IPS-18a (cell line): Measurements from ENCODE around the gene EPB41L3.

Experiments used
- H3K27ac ChIP-seq: one replicate; pipeline ENCODE4 v1.5.1; 2013; ENCODE audit warnings: low read length
- H3K27me3 ChIP-seq: one replicate; pipeline ENCODE4 v1.6.1; 2013; ENCODE audit warnings: mild to moderate bottlenecking, low read length; ENCODE audit not compliant: control insufficient read depth, insufficient read depth
- H3K36me3 ChIP-seq: one replicate; pipeline ENCODE4 v1.6.1; 2013; ENCODE audit warnings: low read depth, low read length; ENCODE audit not compliant: control insufficient read depth
- H3K4me1 ChIP-seq: one replicate; pipeline ENCODE4 v1.6.1; 2013; ENCODE audit warnings: low read depth, low read length; ENCODE audit not compliant: control insufficient read depth
- H3K4me3 ChIP-seq: one replicate; pipeline ENCODE4 v1.5.1; 2013; ENCODE audit warnings: low read length
- H3K9ac ChIP-seq: one replicate; pipeline ENCODE4 v1.6.1; 2013; ENCODE audit warnings: mild to moderate bottlenecking, low read length, moderate library complexity
- H3K9me3 ChIP-seq: one replicate; pipeline ENCODE4 v1.6.1; 2013; ENCODE audit warnings: low read depth, low read length; ENCODE audit not compliant: control insufficient read depth

The EPB41L3 gene

GRCh38 chr18:5421981-5422380, 121.8 kb downstream of the EPB41L3 start:
- H3K27me3 ChIP-seq, result no peaks in the 10 kb centered on the region
- no peak overlapping the region for H3K9ac ChIP-seq
- H3K4me3 ChIP-seq, result no peak overlapping the region
- H3K9me3 ChIP-seq, result no peaks in the 10 kb centered on the region
- no peaks in the 10 kb centered on the region for H3K36me3 ChIP-seq
- H3K4me1 ChIP-seq, result no peaks in the 10 kb centered on the region
- H3K27ac ChIP-seq, result no peak overlapping the region

DNA sequence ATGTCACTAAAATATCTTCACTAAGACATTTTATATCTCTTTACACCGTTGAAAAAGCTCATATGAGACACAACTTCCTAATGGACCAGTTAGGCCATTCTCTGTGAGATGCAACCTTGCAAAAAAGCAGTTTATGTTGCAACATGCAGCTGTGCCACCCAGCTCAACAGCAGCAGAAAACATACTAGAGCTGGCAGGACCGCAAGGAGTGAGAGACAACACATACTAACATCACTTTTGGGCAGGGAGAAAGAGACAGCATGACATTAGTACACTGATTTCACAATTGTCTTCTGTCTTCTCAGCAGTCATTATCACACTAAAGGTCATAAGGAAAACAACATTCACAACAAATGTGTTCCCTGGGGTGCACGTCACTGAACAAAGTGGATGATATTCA, 122.9 kb downstream of the EPB41L3 start:
- H3K9me3 ChIP-seq, result no peaks in the 10 kb centered on the region
- no peak overlapping the region for H3K9ac ChIP-seq
- H3K36me3 ChIP-seq, result no peaks in the 10 kb centered on the region
- H3K27me3 ChIP-seq, result no peaks in the 10 kb centered on the region
- H3K4me3 ChIP-seq, result no peak overlapping the region
- H3K27ac ChIP-seq, result no peak overlapping the region
- H3K4me1 ChIP-seq, result peaks cover 3% of the 10 kb centered on the region

GRCh38 chr18:5419601-5420000, 124.2 kb downstream of the EPB41L3 start:
- Histone ChIP-seq H3K4me3 (no peak overlapping the region), H3K36me3 (no peaks in the 10 kb centered on the region), H3K9me3 (no peaks in the 10 kb centered on the region), H3K27ac (no peak overlapping the region), H3K9ac (no peak overlapping the region), H3K27me3 (no peaks in the 10 kb centered on the region), H3K4me1 (peaks cover 7% of the 10 kb centered on the region)

DNA sequence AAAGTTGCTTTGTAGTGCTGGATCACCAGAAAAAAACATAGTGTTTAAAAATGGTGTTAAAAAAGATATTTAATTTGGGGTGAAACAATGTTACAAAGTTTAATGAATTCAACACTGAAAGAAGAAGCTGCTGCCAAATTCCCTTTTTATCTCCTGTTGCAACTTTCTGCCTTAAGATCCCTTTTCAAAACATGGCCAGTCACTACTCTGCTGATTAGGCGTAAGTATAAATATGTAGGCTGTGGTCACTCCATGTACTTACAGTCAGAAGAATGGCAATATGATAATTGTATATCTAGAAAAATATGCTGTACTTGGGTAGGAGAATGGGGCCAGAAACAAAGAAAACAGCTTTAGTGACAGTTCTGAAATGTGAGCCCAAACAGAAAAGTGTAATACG, 124.8 kb downstream of the EPB41L3 start:
- no peak overlapping the region for H3K4me3 ChIP-seq
- no peak overlapping the region for H3K27ac ChIP-seq
- peaks cover 12% of the 10 kb centered on the region for H3K4me1 ChIP-seq
- H3K9me3 ChIP-seq, result no peaks in the 10 kb centered on the region
- no peaks in the 10 kb centered on the region for H3K27me3 ChIP-seq
- no peaks in the 10 kb centered on the region for H3K36me3 ChIP-seq
- H3K9ac ChIP-seq, result no peak overlapping the region

DNA sequence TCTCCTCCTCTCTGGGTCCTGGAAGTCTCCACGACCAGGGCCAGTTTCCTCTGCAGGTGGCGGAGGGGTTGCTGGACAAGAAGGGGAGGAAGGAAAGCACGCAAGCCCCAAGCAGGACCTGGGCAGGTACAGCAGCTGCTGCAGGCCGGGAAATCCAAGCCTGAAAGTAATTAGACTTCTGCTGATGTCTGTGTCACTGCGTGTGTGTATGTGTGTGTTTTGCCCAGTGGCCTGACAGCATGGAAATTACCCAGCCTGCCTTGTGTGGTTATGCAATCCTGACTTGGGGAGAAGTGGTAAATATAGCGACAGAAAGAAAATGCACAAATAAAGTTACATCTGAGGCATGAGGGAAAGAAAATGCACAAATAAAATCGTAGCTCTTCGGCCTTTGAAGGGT, 126.5 kb downstream of the EPB41L3 start:
- Histone ChIP-seq H3K4me1 (peaks cover 17% of the 10 kb centered on the region), H3K4me3 (no peak overlapping the region), H3K27me3 (no peaks in the 10 kb centered on the region), H3K36me3 (no peaks in the 10 kb centered on the region), H3K9me3 (no peaks in the 10 kb centered on the region), H3K27ac (no peak overlapping the region), H3K9ac (no peak overlapping the region)

DNA sequence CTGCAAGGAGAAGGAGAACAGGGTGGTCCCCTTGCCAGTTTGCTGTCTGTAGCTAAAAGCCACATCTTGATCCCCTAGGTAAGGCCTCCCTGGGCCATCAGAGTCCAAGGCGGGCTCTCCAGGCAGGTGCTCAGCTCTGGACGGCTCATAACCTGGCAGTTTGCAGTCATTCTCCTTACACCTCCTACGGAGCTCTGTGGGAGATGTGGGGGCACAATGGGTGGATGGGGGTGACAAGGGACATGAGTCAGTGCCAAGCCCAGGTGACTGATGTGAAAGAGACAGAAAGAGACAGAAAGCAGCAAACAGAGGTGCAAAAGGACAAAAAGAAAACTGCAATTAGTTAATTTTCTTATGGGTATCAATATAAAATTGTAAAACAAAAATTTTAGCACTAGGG, 127.7 kb downstream of the EPB41L3 start:
- Histone ChIP-seq H3K4me3 (no peak overlapping the region), H3K4me1 (peaks cover 17% of the 10 kb centered on the region), H3K9me3 (no peaks in the 10 kb centered on the region), H3K27ac (no peak overlapping the region), H3K27me3 (no peaks in the 10 kb centered on the region), H3K9ac (no peak overlapping the region), H3K36me3 (no peaks in the 10 kb centered on the region)

- Histone ChIP-seq H3K9me3 (no peaks in the 10 kb centered on the region), H3K36me3 (no peaks in the 10 kb centered on the region), H3K4me1 (peaks cover 17% of the 10 kb centered on the region), H3K27me3 (no peaks in the 10 kb centered on the region), H3K27ac (no peak overlapping the region), H3K9ac (no peak overlapping the region), H3K4me3 (no peak overlapping the region)
These were observed 128.1 kb downstream of the EPB41L3 start for GRCh38 chr18:5415665-5416064.

GRCh38 chr18:5415031-5415430, 128.8 kb downstream of the EPB41L3 start:
- Histone ChIP-seq H3K4me1 (peaks cover 17% of the 10 kb centered on the region), H3K36me3 (no peaks in the 10 kb centered on the region), H3K9ac (no peak overlapping the region), H3K27me3 (no peaks in the 10 kb centered on the region), H3K9me3 (no peaks in the 10 kb centered on the region), H3K27ac (no peak overlapping the region), H3K4me3 (no peak overlapping the region)

DNA sequence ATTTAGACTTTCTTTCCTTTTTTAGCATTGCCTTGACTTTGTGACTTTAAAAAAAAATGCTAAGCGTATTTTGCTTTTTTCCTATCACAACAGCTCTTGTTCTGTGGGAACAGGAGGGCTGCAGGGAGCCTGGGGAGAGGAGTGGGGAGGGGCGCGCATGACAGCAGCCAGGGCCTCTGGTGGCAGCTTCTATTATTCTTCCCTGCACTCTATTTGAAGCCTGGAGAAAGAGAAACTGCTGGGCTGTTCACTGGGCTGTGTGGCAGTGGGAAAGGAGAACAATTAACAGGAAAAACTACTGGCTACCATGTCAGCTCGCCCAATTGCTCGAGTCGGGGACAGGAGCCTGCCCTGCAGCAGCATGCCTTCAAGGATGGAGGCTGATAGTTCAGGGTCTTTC, 129.3 kb downstream of the EPB41L3 start:
- Histone ChIP-seq H3K27me3 (no peaks in the 10 kb centered on the region), H3K27ac (no peak overlapping the region), H3K4me1 (peaks cover 17% of the 10 kb centered on the region)

GRCh38 chr18:5413447-5413846, 130.3 kb downstream of the EPB41L3 start:
- H3K36me3 ChIP-seq, result no peaks in the 10 kb centered on the region
- no peak overlapping the region for H3K4me3 ChIP-seq
- H3K27ac ChIP-seq, result no peak overlapping the region
- no peaks in the 10 kb centered on the region for H3K27me3 ChIP-seq
- peaks cover 17% of the 10 kb centered on the region for H3K4me1 ChIP-seq
- no peak overlapping the region for H3K9ac ChIP-seq
- H3K9me3 ChIP-seq, result no peaks in the 10 kb centered on the region

More for the DNA sequence above, 129.3 kb downstream of the EPB41L3 start:
- no peaks in the 10 kb centered on the region for H3K36me3 ChIP-seq
- H3K4me3 ChIP-seq, result no peak overlapping the region
- H3K9me3 ChIP-seq, result no peaks in the 10 kb centered on the region
- H3K9ac ChIP-seq, result no peak overlapping the region

DNA sequence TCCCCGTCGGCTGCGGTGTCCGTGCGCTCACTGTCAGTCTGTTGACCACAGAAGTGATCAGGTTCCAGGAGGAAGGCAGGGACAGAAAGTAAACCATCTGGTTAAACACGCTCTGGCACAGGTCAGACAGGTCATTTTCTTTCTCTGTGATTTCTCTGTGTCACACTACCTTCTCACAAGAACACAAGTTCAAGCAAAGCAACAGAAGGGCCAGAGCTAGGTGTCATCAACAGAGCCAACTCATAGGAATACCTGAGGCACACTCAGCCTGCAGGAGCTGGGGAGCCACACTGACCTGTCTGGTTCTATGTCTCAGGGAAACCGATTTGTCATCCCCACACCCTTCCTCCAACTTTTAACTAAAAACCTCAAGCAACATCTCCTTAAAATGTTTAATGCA, 133.2 kb downstream of the EPB41L3 start:
- Histone ChIP-seq H3K9ac (no peak overlapping the region), H3K4me1 (peaks cover 15% of the 10 kb centered on the region), H3K9me3 (no peaks in the 10 kb centered on the region), H3K27ac (no peak overlapping the region), H3K27me3 (no peaks in the 10 kb centered on the region), H3K36me3 (no peaks in the 10 kb centered on the region), H3K4me3 (no peak overlapping the region)

- Histone ChIP-seq H3K36me3 (no peaks in the 10 kb centered on the region), H3K27ac (no peak overlapping the region), H3K4me3 (no peak overlapping the region), H3K9ac (no peak overlapping the region), H3K9me3 (no peaks in the 10 kb centered on the region), H3K4me1 (no peaks in the 10 kb centered on the region), H3K27me3 (no peaks in the 10 kb centered on the region)
These were observed 145.5 kb downstream of the EPB41L3 start for GRCh38 chr18:5398269-5398668.
